Smooth muscle cell of the brain vasculature (primary cell): ENCODE data around the gene CORO2A.
"Not testable (repeated sequence)": the region's sequence is repeated elsewhere in the genome, so short reads cannot be mapped to it uniquely, and the experiment has no call there.

Experiments
- DNase-seq: peaks from one replicate; pipeline ENCODE4 v3.0.0-alpha.2; 2012; ENCODE audit warnings: low read depth, low spot score

Gene CORO2A

DNA sequence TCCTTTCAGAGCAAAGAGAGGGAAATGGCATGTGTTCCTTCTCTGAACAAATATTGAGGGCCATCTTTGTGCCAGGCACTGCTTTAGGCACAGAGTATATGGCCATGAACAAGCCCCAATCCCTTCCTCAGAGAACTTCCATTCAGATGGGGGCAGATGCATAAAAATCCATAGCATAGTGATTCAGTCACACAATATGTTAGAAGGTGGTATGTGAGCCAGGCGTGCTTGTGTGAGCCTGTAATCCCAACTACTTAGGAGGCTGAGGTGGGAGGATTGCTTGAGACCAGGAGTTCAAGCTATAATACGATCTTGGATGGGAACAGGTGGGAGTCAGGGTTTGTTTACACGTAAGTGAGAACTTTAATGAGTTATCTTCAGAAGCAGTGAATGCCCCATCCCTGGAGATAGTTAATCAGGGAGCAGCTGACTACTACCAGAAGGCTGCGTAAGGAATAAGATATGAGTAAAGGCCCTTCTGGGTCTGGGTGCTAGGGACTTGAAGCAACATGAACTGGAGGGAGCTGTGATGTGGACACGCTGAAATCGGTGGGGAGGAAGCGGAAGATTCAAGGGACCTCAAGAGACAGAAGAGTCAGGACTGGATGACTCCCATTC is 108.8 kb downstream of the CORO2A start:
- DNase-seq, result no peak

- DNase-seq, result no peak
Measured at GRCh38 chr9:98083061-98083501, 109.4 kb downstream of the CORO2A start.

GRCh38 chr9:98081477-98082219 is 110.8 kb downstream of the CORO2A start:
- DNase-seq, result no peak

GRCh38 chr9:98080780-98081179 is 111.7 kb downstream of the CORO2A start:
- no peak for DNase-seq

GRCh38 chr9:98080326-98080725 is 112.1 kb downstream of the CORO2A start:
- DNase-seq, result no peak

- DNase-seq, result no peak
Measured at GRCh38 chr9:98078895-98079294, 113.5 kb downstream of the CORO2A start.

- not testable (repeated sequence) for DNase-seq
Measured at GRCh38 chr9:98076514-98076890, 115.9 kb downstream of the CORO2A start.

DNA sequence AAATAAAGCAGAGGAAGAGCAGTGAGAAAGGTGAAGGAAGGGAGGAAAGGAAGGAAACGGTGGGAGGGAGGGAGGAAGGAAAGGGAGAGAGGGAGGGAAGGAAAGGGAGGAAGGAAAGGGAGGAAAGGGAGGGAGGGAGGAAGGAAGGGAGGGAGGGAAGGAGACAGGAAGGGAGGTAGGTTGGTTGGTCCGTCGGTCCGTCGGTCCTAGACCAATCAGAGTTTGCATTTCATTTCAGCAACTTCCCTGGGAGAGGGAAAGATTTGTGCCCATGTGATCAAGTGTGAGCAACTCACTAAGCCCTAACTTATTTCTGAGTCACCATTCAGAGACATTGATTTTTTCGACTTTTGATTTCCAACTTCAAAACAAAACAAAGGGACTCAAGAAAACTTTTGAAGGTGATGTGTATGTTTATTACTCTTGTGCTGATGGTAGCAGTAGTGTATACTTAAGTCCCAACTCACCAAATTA is 117.1 kb downstream of the CORO2A start:
- no peak for DNase-seq

DNA sequence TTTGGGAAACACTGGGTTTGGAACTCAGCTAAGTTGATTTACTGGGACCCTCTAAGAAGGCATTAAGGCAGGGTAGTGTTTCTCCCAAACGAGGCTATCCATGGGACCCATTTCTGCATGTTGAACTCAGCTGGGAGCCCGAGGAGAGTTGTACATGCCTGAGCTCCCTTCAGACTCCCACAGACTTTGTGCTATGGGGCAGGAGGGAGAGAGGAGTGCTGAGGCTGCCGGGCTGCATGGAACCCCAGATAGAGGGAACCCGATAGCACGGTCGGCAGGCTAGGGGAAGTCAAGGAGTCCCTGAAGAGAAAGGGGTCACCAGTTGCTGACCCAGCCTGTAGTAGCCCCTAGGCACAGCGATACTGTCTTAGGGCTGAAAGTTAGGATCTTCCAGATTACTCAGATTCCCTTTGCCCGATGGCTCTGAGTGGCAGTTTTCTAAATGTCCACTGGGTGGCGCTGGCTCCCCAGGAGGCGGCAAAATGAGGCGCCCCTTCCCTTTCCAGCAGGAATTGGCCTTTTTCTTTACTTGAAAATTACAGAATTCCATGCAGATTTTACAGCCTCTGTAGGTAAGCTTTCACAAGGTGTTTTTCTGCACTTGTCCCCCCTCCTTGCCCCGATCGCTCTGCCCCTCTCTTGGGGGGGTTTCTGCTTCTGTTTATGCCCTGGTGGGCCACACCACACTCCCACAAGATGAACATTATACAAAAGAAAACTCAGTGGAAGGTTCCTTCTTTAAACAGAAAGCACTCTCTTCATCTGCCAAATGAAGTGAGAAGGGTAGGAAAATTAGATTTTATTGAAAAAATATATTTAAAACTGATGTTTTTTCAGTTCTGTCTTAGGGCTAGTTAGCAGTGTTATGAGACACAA is 118.1 kb downstream of the CORO2A start:
- no peak for DNase-seq

- DNase-seq, result no peak
Measured at GRCh38 chr9:98071737-98072136, 120.7 kb downstream of the CORO2A start.
